Smooth muscle cell (in vitro differentiated cells): Measurements from ENCODE around the gene SCAMP4. TPM values are rescaled to one million over a fixed set of nuclear protein-coding genes. Genes with fewer than 3 reads are reported as not detected.

ENCODE experiments used
- DNase-seq: peaks from one replicate; lab custom pipeline; 2025; ENCODE audit not compliant: unreplicated experiment; lab: John Stamatoyannopoulos, UW
- H2AFZ ChIP-seq: fragments of 200-600 bp; sonication (generic); 2 replicates; pipeline ENCODE4 v1.6.0; 2016; ENCODE audit warnings: antibody characterized with exemption, low read depth, mild to moderate bottlenecking
- H3F3A ChIP-seq: fragments of 200-600 bp; sonication (generic); 2 replicates; pipeline ENCODE4 v1.6.0; 2017; ENCODE audit warnings: antibody characterized with exemption, low read depth
- H3K27ac ChIP-seq: fragments of 200-600 bp; sonication (generic); 2 replicates; pipeline ENCODE4 v1.5.1; 2016; ENCODE audit warnings: low read depth, mild to moderate bottlenecking
- H3K27me3 ChIP-seq: fragments of 200-600 bp; sonication (generic); 2 replicates; pipeline ENCODE4 v1.6.1; 2016; ENCODE audit warnings: low read depth, mild to moderate bottlenecking
- H3K36me3 ChIP-seq: fragments of 200-600 bp; sonication (generic); 2 replicates; pipeline ENCODE4 v1.5.1; 2016; ENCODE audit warnings: low read depth
- H3K4me1 ChIP-seq: fragments of 200-600 bp; sonication (generic); 2 replicates; pipeline ENCODE4 v1.5.1; 2016; ENCODE audit warnings: low read depth
- H3K4me2 ChIP-seq: fragments of 200-600 bp; sonication (generic); 2 replicates; pipeline ENCODE4 v1.6.0; 2016; ENCODE audit warnings: mild to moderate bottlenecking
- H3K4me3 ChIP-seq: fragments of 200-600 bp; sonication (generic); 2 replicates; pipeline ENCODE4 v1.5.1; 2016; ENCODE audit warnings: mild to moderate bottlenecking
- H3K79me2 ChIP-seq: fragments of 200-600 bp; sonication (generic); 2 replicates; pipeline ENCODE4 v1.6.0; 2016; ENCODE audit warnings: low read depth, mild to moderate bottlenecking
- H3K9ac ChIP-seq: fragments of 200-600 bp; sonication (generic); 2 replicates; pipeline ENCODE4 v1.6.0; 2016; ENCODE audit warnings: low read depth
- H3K9me3 ChIP-seq: fragments of 200-600 bp; sonication (generic); replicated peaks from 2 replicates; pipeline ENCODE4 v1.5.1; 2016; ENCODE audit warnings: low read depth
- H4K20me1 ChIP-seq: fragments of 200-600 bp; sonication (generic); 2 replicates; pipeline ENCODE4 v1.6.0; 2016; ENCODE audit warnings: low read depth
- WGBS: methylation state at CpG from one replicate; pipeline ENCODE4 v1.1.7; 2016; ENCODE audit warnings: low lambda C conversion rate; 5-methylcytosine and 5-hydroxymethylcytosine counted together
- polyA plus RNA-seq: library from polyadenylated mRNA; unstranded; fragments of >200 nt; fragmentation: Nextera tagmentation; extraction: Ambion mirVana; gene quantifications from 2 replicates; pipeline ENCODE4 v1.2.1, GENCODE V29; 2016
- total RNA-seq: library from RNA; depleted of rRNA; stranded (reverse); fragments of >200 nt; gene quantifications from 2 replicates; pipeline ENCODE4 v1.2.3, GENCODE V29; 2014
- TF ChIP-seq, protein P1 (sequence below): fragments of 200-600 bp; sonication (generic); IDR thresholded peaks from 2 replicates; pipeline ENCODE4 v1.5.1; 2017; ENCODE audit warnings: borderline replicate concordance, mild to moderate bottlenecking, antibody characterized with exemption; ENCODE audit not compliant: insufficient read depth, poor library complexity, severe bottlenecking

The SCAMP4 gene
- total and polyA plus RNA-seq, 2 experiments from 2014 or later = 54.5 to 96.9 TPM

DNA sequence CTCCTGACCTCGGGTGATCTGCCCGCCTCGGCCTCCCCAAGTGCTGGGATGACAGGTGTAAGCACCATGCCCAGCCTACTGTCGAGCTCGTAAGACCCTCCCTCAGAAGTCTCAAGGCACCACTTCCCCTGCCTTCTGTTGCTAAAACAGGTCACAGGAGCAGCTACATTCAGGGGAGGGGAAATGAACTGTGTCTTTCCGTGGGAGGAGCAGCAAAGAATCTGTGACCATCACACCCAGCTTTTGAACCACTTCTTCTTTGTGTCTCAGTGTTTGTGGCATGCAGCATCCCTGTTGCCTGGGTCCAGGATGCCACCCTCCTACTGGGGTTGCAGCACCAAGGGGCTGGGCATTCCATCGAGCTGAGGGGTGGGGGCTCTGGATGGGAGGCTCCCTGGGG lies 28.0 kb downstream of the SCAMP4 start:
- Histone ChIP-seq H3K27me3 (no peaks in the 10 kb centered on the region), H3K4me2 (no peak overlapping the region), H3K4me1 (no peaks in the 10 kb centered on the region), H4K20me1 (no peaks in the 10 kb centered on the region), H3K4me3 (no peak overlapping the region), H3K9ac (no peak overlapping the region), H3K36me3 (no peaks in the 10 kb centered on the region), H3K27ac (no peak overlapping the region), H3K79me2 (no peaks in the 10 kb centered on the region), H3F3A (peaks cover 3% of the 10 kb centered on the region), H2AFZ (no peak overlapping the region), H3K9me3 (no peaks in the 10 kb centered on the region)
- no peak for DNase-seq
- TF ChIP-seq, protein P1, sequence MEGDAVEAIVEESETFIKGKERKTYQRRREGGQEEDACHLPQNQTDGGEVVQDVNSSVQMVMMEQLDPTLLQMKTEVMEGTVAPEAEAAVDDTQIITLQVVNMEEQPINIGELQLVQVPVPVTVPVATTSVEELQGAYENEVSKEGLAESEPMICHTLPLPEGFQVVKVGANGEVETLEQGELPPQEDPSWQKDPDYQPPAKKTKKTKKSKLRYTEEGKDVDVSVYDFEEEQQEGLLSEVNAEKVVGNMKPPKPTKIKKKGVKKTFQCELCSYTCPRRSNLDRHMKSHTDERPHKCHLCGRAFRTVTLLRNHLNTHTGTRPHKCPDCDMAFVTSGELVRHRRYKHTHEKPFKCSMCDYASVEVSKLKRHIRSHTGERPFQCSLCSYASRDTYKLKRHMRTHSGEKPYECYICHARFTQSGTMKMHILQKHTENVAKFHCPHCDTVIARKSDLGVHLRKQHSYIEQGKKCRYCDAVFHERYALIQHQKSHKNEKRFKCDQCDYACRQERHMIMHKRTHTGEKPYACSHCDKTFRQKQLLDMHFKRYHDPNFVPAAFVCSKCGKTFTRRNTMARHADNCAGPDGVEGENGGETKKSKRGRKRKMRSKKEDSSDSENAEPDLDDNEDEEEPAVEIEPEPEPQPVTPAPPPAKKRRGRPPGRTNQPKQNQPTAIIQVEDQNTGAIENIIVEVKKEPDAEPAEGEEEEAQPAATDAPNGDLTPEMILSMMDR = no peak
- WGBS = 94% methylated on average over 7 of the region's 7 CpGs

DNA sequence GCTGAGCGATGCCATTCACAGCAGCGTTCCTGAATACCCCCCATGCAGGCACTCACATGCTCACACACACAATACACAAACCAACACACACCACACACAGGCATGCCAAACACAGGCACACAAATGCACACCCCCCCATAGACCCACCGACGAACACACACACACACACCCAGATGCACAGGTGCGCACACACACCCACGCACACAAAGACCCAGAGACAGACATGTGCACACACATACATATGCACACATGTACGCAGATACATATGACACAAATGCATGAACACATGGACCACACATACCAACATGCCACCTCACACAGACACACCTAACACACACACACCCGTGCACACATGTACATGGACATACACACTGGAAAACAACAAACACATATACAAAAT lies 28.7 kb downstream of the SCAMP4 start:
- 96% methylated on average over 8 of the region's 8 CpGs for WGBS
- no peak for DNase-seq
- no peak overlapping the region for H3K27ac ChIP-seq

DNA sequence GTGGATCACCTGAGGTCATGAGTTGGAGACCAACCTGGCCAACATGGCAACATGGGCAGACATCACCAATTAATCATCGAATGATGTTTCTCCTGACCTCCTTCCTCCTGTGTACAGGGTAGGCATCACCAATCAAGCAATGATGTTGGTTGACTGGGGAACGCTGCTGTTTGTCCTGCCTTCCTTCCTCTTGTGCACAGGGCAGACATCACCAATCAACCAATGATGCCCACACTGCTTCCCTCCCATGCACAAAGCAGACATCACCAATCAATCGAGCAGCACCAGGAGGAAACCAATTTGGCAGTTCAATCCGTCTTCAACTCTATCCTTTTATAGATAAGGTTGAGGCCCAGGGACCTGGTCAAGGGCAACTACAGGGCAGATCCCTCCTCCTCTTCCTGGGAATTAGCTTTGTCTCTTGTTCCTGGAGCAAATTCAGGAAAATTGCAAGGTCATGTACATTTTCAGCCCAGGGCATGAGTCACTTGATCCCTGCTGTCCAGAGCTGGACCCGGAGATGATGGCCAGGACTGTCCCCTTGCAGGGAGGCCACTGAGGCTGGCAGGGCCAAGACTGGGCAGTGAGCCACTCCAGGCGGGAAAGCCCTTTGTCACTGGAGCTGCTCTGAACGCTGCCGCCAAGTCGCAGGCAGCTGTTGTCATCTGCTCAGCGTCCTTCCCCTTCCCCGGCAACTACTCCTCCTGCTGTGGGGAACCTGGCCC lies 30.4 kb downstream of the SCAMP4 start:
- Histone ChIP-seq H4K20me1 (no peaks in the 10 kb centered on the region), H3K27ac (no peak overlapping the region), H3K9me3 (no peaks in the 10 kb centered on the region), H3F3A (peaks cover 15% of the 10 kb centered on the region), H3K27me3 (no peaks in the 10 kb centered on the region), H3K36me3 (no peaks in the 10 kb centered on the region), H3K79me2 (no peaks in the 10 kb centered on the region), H3K4me3 (no peak overlapping the region), H3K4me2 (no peak overlapping the region), H3K4me1 (peaks cover 5% of the 10 kb centered on the region), H2AFZ (no peak overlapping the region), H3K9ac (no peak overlapping the region)
- TF ChIP-seq, protein P1 = no peak
- WGBS = 75% methylated on average over 11 of the region's 11 CpGs
- DNase-seq = no peak

More for the DNA sequence above, 28.7 kb downstream of the SCAMP4 start:
- no peaks in the 10 kb centered on the region for H3K27me3 ChIP-seq
- H3K4me1 ChIP-seq = no peaks in the 10 kb centered on the region
- H3K4me2 ChIP-seq = no peak overlapping the region
- no peaks in the 10 kb centered on the region for H3K9me3 ChIP-seq
- no peak overlapping the region for H3K9ac ChIP-seq
- no peaks in the 10 kb centered on the region for H3K36me3 ChIP-seq
- no peaks in the 10 kb centered on the region for H3K79me2 ChIP-seq
- peaks cover 4% of the 10 kb centered on the region for H3F3A ChIP-seq
- no peaks in the 10 kb centered on the region for H4K20me1 ChIP-seq
- no peak overlapping the region for H2AFZ ChIP-seq
- H3K4me3 ChIP-seq = no peak overlapping the region
- TF ChIP-seq, protein P1 = no peak

DNA sequence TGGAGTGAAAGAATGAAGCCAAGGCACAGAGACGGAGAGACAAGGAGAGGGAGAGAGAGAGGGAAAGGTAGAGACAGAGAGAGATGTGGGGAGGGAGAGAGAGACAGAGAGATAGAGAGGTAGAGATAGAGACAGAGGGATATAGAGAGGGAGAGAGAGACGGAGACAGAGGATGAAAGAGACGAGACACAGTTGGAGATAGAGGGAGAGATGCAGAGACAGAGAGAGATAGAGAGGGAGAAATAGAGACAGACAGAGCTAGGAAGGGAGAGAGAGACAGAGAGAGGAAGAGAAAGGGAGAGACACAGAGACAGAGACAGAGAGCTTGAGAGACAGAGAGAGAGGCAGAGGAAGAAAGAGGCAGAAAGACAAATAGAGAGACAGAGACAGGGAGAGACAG lies 31.2 kb downstream of the SCAMP4 start:
- Histone ChIP-seq H4K20me1 (no peaks in the 10 kb centered on the region), H3K27me3 (no peaks in the 10 kb centered on the region), H2AFZ (no peak overlapping the region), H3K9me3 (no peaks in the 10 kb centered on the region), H3K79me2 (no peaks in the 10 kb centered on the region), H3K4me2 (no peak overlapping the region), H3K36me3 (no peaks in the 10 kb centered on the region), H3K9ac (no peak overlapping the region), H3K4me1 (peaks cover 5% of the 10 kb centered on the region), H3K4me3 (no peak overlapping the region), H3F3A (peaks cover 15% of the 10 kb centered on the region), H3K27ac (no peak overlapping the region)
- TF ChIP-seq, protein P1 = no peak
- WGBS = 84% methylated on average over 3 of the region's 3 CpGs
- DNase-seq = no peak
